Esophagus squamous epithelium (tissue), 5 donors: ENCODE results near the gene HTR3C. TPM values are rescaled to one million over a fixed set of nuclear protein-coding genes. Genes with fewer than 3 reads are reported as not detected.

ENCODE experiments used
- DNase-seq: peaks from one replicate; lab custom pipeline; 2025; lab: John Stamatoyannopoulos, UW
- H3K27ac ChIP-seq, 4 donors: fragments of 200-600 bp; sonication (generic); one replicate each; pipeline ENCODE4 v1.5.1; 2016 to 2019; ENCODE audit warnings: mild to moderate bottlenecking in 1 of 4
- H3K27me3 ChIP-seq, 4 donors: fragments of 200-600 bp; sonication (generic); 1 replicate in 3 of 4; 2 replicates in 1 of 4; pipeline versions ENCODE4 v1.5.1 to v1.6.0; 2017 to 2021; ENCODE audit warnings: antibody characterized with exemption in 1 of 4
- H3K36me3 ChIP-seq, 3 donors: fragments of 200-600 bp; sonication (generic); one replicate each; pipeline ENCODE4 v1.5.1; 2016 to 2019
- H3K4me1 ChIP-seq, 3 donors: fragments of 200-600 bp; sonication (generic); one replicate each; pipeline ENCODE4 v1.5.1; 2017 to 2019
- H3K4me3 ChIP-seq, 4 donors: fragments of 200-600 bp; sonication (generic); 1 replicate in 3 of 4; 2 replicates in 1 of 4; pipeline ENCODE4 v1.5.1; 2016 to 2019; ENCODE audit warnings: mild to moderate bottlenecking in 2 of 4, moderate library complexity in 1 of 4
- H3K9me3 ChIP-seq, 3 donors: fragments of 200-600 bp; sonication (generic); one replicate each; pipeline ENCODE4 v1.5.1; 2016 to 2019
- WGBS, 2 donors: methylation state at CpG; one replicate each; pipeline ENCODE4 v1.1.5; 2018; 5-methylcytosine and 5-hydroxymethylcytosine counted together
- intact Hi-C: fragments of 100-400 bp; cut with DNase I; formaldehyde crosslinking; loops from one replicate; pipeline ENCODE4 v1.15.0; 2022
- small RNA-seq, 4 donors: library from RNA; depleted of rRNA; stranded (forward); fragments of <200 nt; gene quantifications; one replicate each; pipeline ENCODE3, GENCODE V24; 2016
- total RNA-seq, 4 donors: library from RNA; depleted of rRNA; stranded (reverse); fragments of >200 nt; gene quantifications; one replicate each; pipeline ENCODE4 v1.1.0, GENCODE V29; 2016
- TF ChIP-seq, protein P1 (sequence below), 6 experiments: fragments of 450-650 bp in 4 of 6; fragments of 200-600 bp in 2 of 6; sonication (generic) in 2 of 6; IDR thresholded peaks; one replicate each; pipeline ENCODE4 v1.5.1; 2016 to 2019; ENCODE audit warnings: antibody characterized with exemption in 6 of 6, mild to moderate bottlenecking in 4 of 6, moderate library complexity in 4 of 6
- donor health status: DM: yes; HTN: yes; CAD: no.

Gene HTR3C
- total RNA-seq, 4 donors from 2014 or later = not detected

DNA sequence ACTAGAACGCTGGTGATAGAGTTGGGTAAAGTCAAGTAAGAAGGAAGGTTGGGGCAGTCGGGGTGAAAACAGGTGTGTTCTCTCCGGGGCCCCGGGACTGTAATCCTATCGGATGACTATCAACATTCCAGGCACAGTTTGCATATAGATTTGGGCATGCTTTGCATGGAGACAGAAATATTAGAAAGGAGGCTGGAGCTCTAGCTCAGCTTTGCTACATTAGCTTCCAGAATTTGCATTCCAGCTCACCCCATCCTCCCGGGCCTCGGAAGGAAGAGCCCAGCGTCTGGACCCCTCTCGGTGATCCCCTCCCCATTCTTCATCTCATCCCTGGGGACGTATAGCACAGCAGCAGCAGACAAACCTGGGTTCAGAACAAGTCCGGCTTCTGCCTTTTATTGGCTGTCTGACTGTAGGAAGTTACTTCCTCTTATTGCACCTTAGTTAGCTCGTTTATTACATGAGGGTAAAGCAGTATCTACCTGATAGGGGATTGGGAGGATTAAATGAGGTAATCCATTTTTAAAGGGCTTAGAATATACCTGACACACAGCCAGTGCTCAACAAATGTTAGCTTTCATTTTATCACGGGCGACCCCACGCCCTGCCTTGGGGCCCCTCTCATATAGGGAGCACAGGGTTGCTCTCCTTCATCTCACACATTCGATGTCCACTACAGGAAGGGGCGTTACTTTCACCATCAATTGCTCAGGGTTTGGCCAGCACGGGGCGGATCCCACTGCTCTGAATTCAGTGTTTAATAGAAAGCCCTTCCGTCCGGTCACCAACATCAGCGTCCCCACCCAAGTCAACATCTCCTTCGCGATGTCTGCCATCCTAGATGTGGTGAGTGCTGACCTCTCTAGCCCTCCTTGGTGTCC is 47.2 kb downstream of the HTR3C start:
- Histone ChIP-seq H3K9me3 (no peaks in the 10 kb centered on the region), H3K36me3 (no peaks in the 10 kb centered on the region), H3K27ac (no peak overlapping the region), H3K4me3 (no peak overlapping the region), H3K4me1 (no peaks in the 10 kb centered on the region), H3K27me3 (peaks cover 0 to 10% (median 0%) of the 10 kb centered on the region in 4 donors)
- no peak for DNase-seq
- intact Hi-C loops = no loop called here
- TF ChIP-seq, protein P1, sequence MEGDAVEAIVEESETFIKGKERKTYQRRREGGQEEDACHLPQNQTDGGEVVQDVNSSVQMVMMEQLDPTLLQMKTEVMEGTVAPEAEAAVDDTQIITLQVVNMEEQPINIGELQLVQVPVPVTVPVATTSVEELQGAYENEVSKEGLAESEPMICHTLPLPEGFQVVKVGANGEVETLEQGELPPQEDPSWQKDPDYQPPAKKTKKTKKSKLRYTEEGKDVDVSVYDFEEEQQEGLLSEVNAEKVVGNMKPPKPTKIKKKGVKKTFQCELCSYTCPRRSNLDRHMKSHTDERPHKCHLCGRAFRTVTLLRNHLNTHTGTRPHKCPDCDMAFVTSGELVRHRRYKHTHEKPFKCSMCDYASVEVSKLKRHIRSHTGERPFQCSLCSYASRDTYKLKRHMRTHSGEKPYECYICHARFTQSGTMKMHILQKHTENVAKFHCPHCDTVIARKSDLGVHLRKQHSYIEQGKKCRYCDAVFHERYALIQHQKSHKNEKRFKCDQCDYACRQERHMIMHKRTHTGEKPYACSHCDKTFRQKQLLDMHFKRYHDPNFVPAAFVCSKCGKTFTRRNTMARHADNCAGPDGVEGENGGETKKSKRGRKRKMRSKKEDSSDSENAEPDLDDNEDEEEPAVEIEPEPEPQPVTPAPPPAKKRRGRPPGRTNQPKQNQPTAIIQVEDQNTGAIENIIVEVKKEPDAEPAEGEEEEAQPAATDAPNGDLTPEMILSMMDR (IDR thresholded peaks at IDR 0.05) = no peak
- 61 to 65% methylated on average over 20 to 24 of the region's 24 CpGs for WGBS, 2 donors

Small RNA genes within 50 kb of the gene (small RNA-seq; reads per million reads assigned to genes)
- 0 reads per million in 4 donors for gene RF00019

Other genes starting within 250 kb of the HTR3C start
- gene MAP6D1, start 227.5 kb upstream of the HTR3C start, total RNA-seq = 1 to 10 TPM in 3 of 4 donors, not detected in 1; 2.0 to 5.1 (median 2.7) TPM
- 10 to 100 TPM; 23.3 to 45.0 (median 39.7) TPM for gene PARL, start 168.2 kb upstream of the HTR3C start, total RNA-seq
- gene ABCC5, start 35.2 kb upstream of the HTR3C start, total RNA-seq = 10 to 100 TPM; 34.3 to 50.2 (median 40.4) TPM
- gene HTR3D, start 21.3 kb upstream of the HTR3C start, total RNA-seq = not detected
- not detected for gene HTR3E, start 44.0 kb downstream of the HTR3C start, total RNA-seq
- 10 to 100 TPM; 27.2 to 51.5 (median 42.1) TPM for gene EIF2B5, start 82.3 kb downstream of the HTR3C start, total RNA-seq
- 10 to 100 TPM; 28.9 to 45.2 (median 34.4) TPM for gene DVL3, start 102.3 kb downstream of the HTR3C start, total RNA-seq
- gene AP2M1, start 121.8 kb downstream of the HTR3C start, total RNA-seq = 100 to 1,000 TPM; 139 to 212 (median 208) TPM
- 10 to 100 TPM; 31.4 to 63.1 (median 40.5) TPM for gene ABCF3, start 133.2 kb downstream of the HTR3C start, total RNA-seq
- gene VWA5B2, start 176.5 kb downstream of the HTR3C start, total RNA-seq = under 1 TPM in 1 of 4 donors, not detected in 3; 0.22 TPM
- 10 to 100 TPM; 45.8 to 63.9 (median 54.6) TPM for gene ALG3, start 195.9 kb downstream of the HTR3C start, total RNA-seq
- gene EEF1AKMT4, start 196.6 kb downstream of the HTR3C start, total RNA-seq = 10 to 100 TPM in 2 of 4 donors, 1 to 10 TPM in 2; 8.1 to 13.4 (median 10.3) TPM
- not detected for gene CAMK2N2, start 208.5 kb downstream of the HTR3C start, total RNA-seq
- not detected for gene ECE2, start 223.0 kb downstream of the HTR3C start, total RNA-seq
- 100 to 1,000 TPM; 209 to 362 (median 235) TPM for gene PSMD2, start 246.2 kb downstream of the HTR3C start, total RNA-seq